Lower leg skin (tissue), 3 donors: ENCODE data around the gene MYRF.

Experiments used
- CTCF ChIP-seq, 3 donors: fragments of 450-650 bp; IDR thresholded peaks; one replicate each; pipeline ENCODE4 v1.5.1; 2016; ENCODE audit warnings: antibody characterized with exemption in 3 of 3, mild to moderate bottlenecking in 3 of 3, moderate library complexity in 2 of 3
- POLR2A ChIP-seq, 2 donors: fragments of 450-650 bp; IDR thresholded peaks; one replicate each; pipeline ENCODE4 v1.6.1; 2016 to 2017; ENCODE audit warnings: antibody characterized with exemption in 2 of 2, mild to moderate bottlenecking in 1 of 2, moderate library complexity in 1 of 2

- no peak for TF ChIP-seq POLR2A (IDR thresholded peaks at IDR 0.05)
- no peak for TF ChIP-seq CTCF (IDR thresholded peaks at IDR 0.05)
Measured at GRCh38 chr11:61757213-61757862, 4.9 kb downstream of the MYRF start.
